ENCODE results near the gene SLC35F2. TPM values are rescaled to one million over a fixed set of nuclear protein-coding genes. Genes with fewer than 3 reads are reported as not detected.

Gene SLC35F2
- total and polyA plus RNA-seq, 2 of the 4 experiments (the other 2 are of a cell fraction): 4.9 to 15.4 TPM

DNA sequence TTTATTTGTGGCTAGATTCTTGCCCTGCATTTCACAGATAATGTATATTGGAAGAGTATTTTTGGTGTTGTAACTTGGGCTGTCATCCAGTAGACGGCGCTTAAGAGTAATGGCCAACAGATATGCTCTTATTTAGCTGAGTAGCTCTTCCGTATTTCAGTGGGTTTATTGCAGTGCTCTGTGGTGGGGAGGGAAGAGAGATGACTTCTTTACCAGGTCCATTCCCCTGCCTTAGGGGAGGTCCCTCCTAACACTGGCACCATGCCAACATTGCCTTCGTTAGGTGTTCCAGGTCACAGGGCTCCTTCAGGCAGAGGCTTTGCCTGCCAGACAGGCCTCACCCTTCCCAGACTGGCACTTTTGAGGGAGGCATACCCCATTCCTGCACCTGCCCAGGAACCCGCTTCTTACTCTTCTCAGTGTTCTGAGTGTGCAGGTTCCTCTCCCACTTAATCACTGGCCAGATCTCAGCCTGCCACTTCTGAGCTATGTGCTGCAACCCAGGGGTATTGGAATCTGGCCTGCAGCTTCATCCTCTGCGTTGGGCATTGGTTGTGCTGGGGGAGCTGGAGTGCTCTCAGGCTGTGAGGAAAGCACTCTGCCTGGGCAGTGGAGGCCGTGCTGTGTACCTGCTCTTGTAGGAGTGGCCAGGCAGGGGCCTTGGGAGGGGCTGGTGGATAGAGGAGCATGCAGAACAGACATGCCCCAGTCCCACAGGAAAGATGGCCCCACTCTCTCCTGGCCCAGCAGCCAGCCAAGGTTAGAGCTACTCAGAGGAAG is 117.4 kb downstream of the SLC35F2 start:
- Histone ChIP-seq H4K8ac (ENCODE audit: low read depth in 2 of 2, low read length in 2 of 2) (no peak overlapping the region), H3K23ac (ENCODE audit: low read depth, low read length) (no peak overlapping the region), H4K91ac (ENCODE audit: insufficient read depth, low read depth, low read length) (no peak overlapping the region), H2AK5ac (ENCODE audit: low read depth, low read length) (no peak overlapping the region), H2BK5ac (ENCODE audit: low read depth, low read length, poor library complexity, severe bottlenecking) (no peak overlapping the region), H3K79me1 (ENCODE audit: low read depth in 1 of 2, low read length in 2 of 2) (no peaks in the 10 kb centered on the region), H4K5ac (ENCODE audit: low read depth, low read length) (no peak overlapping the region), H3K14ac (replicated peaks; ENCODE audit: low read depth, low read length) (no peak overlapping the region), H3K27me3 (ENCODE audit: control insufficient read depth, insufficient read depth, low read length) (peaks cover 5% of the 10 kb centered on the region), H2BK20ac (ENCODE audit: low read depth, low read length) (no peak overlapping the region), H3K4me3 (ENCODE audit: insufficient read depth, low read depth, low read length) (no peak overlapping the region), H3K56ac (ENCODE audit: extremely low read depth, insufficient read depth, low read length) (no peak overlapping the region), H4K20me1 (ENCODE audit: insufficient read depth, low read length) (no peaks in the 10 kb centered on the region), H3K27ac (ENCODE audit: insufficient read depth, low read length) (no peak overlapping the region), H3K36me3 (ENCODE audit: control insufficient read depth, insufficient read depth, low read length) (no peaks in the 10 kb centered on the region), H3K9me1 (ENCODE audit: insufficient read depth, low read length) (no peaks in the 10 kb centered on the region), H3K18ac (ENCODE audit: low read depth, low read length) (no peak overlapping the region), H3K4ac (ENCODE audit: low read depth, low read length) (no peak overlapping the region), H3K4me1 (ENCODE audit: control insufficient read depth, insufficient read depth, low read length) (no peaks in the 10 kb centered on the region), H2AK9ac (replicated peaks; ENCODE audit: low read depth, low read length, poor library complexity) (no peak overlapping the region), H3K9me3 (ENCODE audit: control insufficient read depth, insufficient read depth, low read length) (no peaks in the 10 kb centered on the region), H2BK15ac (ENCODE audit: low read depth, low read length) (no peak overlapping the region), H3K4me2 (ENCODE audit: low read depth, low read length) (no peak overlapping the region), H2AFZ (replicated peaks; ENCODE audit: low read length, poor library complexity) (peak overlapping the region; percentile 12), H3K9ac (ENCODE audit: low read depth, low read length) (no peak overlapping the region), H2BK120ac (ENCODE audit: low read depth, low read length) (no peak overlapping the region)
- ChIA-PET CTCF (interaction anchor here (0.6 to 1.5 kb wide), 5 partner anchors 10 to 123 kb away, joined by 3 to 10 read pairs (median 5); no protein-coding TSS in a partner anchor), POLR2A (ENCODE audit: unreplicated experiment) (no interaction called here)
- ATAC-seq (ENCODE audit: low read depth) (peak; percentile 64), DNase-seq (peak; percentile 44)
- in situ Hi-C loops (cut with MboI; ENCODE audit: low sequenced_read_pairs): no loop called here
- WGBS, 2 experiments (ENCODE audit: extremely low coverage in 2 of 2, insufficient read length in 1 of 2): 58% methylated on average over 2 of the region's 7 CpGs; no CpG with 5 or more reads in 1 of the 2 experiments
- intact Hi-C loops (cut with micrococcal nuclease): loop anchor here (1.0 kb wide), 1 partner anchor 157 kb away; no protein-coding TSS in a partner anchor
- TF ChIP-seq MAZ (IDR thresholded peaks at IDR 0.05; ENCODE audit: borderline replicate concordance, low read depth, low read length): no peak
- TF ChIP-seq RCOR1 (IDR thresholded peaks at IDR 0.05; ENCODE audit: insufficient replicate concordance, low read length): no peak
- peak; percentile 51 for TF ChIP-seq SMC3 (IDR thresholded peaks at IDR 0.05; ENCODE audit: low read depth, low read length)
- TF ChIP-seq CEBPB (IDR thresholded peaks at IDR 0.05; ENCODE audit: low read depth, low read length): no peak
- TF ChIP-seq RAD21 (IDR thresholded peaks at IDR 0.05; ENCODE audit: low read length): peak; percentile 54
- TF ChIP-seq, protein P1, sequence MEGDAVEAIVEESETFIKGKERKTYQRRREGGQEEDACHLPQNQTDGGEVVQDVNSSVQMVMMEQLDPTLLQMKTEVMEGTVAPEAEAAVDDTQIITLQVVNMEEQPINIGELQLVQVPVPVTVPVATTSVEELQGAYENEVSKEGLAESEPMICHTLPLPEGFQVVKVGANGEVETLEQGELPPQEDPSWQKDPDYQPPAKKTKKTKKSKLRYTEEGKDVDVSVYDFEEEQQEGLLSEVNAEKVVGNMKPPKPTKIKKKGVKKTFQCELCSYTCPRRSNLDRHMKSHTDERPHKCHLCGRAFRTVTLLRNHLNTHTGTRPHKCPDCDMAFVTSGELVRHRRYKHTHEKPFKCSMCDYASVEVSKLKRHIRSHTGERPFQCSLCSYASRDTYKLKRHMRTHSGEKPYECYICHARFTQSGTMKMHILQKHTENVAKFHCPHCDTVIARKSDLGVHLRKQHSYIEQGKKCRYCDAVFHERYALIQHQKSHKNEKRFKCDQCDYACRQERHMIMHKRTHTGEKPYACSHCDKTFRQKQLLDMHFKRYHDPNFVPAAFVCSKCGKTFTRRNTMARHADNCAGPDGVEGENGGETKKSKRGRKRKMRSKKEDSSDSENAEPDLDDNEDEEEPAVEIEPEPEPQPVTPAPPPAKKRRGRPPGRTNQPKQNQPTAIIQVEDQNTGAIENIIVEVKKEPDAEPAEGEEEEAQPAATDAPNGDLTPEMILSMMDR (conservative IDR thresholded peaks at IDR 0.05; ENCODE audit: low read depth, low read length): peak; percentile 59
- no TSS peak for BruUV-seq (replicated peaks)
- dilution Hi-C loops (cut with HindIII; ENCODE audit: low sequenced_read_pairs, unreplicated experiment): no loop called here

Other genes with a start within 250 kb of the SLC35F2 start
- not detected in 2 replicates for gene SLN, start 146.7 kb downstream of the SLC35F2 start, total RNA-seq (2012; rRNA removed)
- gene SLN, start 146.7 kb downstream of the SLC35F2 start, polyA plus RNA-seq (2012; rRNA removed): not detected in 2 replicates
- gene RAB39A, start 69.7 kb upstream of the SLC35F2 start, total RNA-seq (2012; rRNA removed): not detected in 2 replicates
- not detected in 2 replicates for gene RAB39A, start 69.7 kb upstream of the SLC35F2 start, polyA plus RNA-seq (2012; rRNA removed)
- gene CUL5, start 150.1 kb upstream of the SLC35F2 start, total RNA-seq (2012; rRNA removed): 31.0 and 49.7 TPM in 2 replicates
- gene CUL5, start 150.1 kb upstream of the SLC35F2 start, polyA plus RNA-seq (2012; rRNA removed): 6.5 and 8.8 TPM in 2 replicates

All from IMR-90 (cell line).